DOHH2 (cell line): ENCODE data around the gene CUL9.

Source experiments
- CTCF ChIP-seq: fragments of 200-600 bp; sonication (generic); IDR thresholded peaks from one replicate; pipeline ENCODE4 v1.5.1; 2014; ENCODE audit warnings: antibody characterized with exemption, mild to moderate bottlenecking, low read depth, low read length; ENCODE audit not compliant: poor library complexity, severe bottlenecking
- EZH2phosphoT487 ChIP-seq: fragments of 200-600 bp; sonication (generic); IDR thresholded peaks from 2 replicates; pipeline ENCODE4 v1.6.1; 2017; ENCODE audit warnings: borderline replicate concordance, mild to moderate bottlenecking, antibody characterized with exemption, low read length, moderate library complexity, mixed read lengths

GRCh38 chr6:43262780-43263313 is 80.9 kb downstream of the CUL9 start:
- TF ChIP-seq CTCF (no peak), EZH2phosphoT487 (no peak)
